SIG-M5 treated with dmso at 0.1 percent for 504 hours (cell line): ENCODE results near the gene UBE2E2.
A peak's percentile ranks its signal among the peaks of the same experiment; 100 is the strongest.

ENCODE experiments used
- DNase-seq: peaks from one replicate; lab custom pipeline; 2025; ENCODE audit not compliant: unreplicated experiment; lab: John Stamatoyannopoulos, UW

Gene UBE2E2

GRCh38 chr3:23239211-23240068 lies 36.3 kb downstream of the UBE2E2 start:
- peak; percentile 63 for DNase-seq

- DNase-seq, result no peak
Measured at GRCh38 chr3:23240171-23240785, 37.2 kb downstream of the UBE2E2 start.

- no peak for DNase-seq
Measured at GRCh38 chr3:23241256-23241655, 38.1 kb downstream of the UBE2E2 start.

- no peak for DNase-seq
Measured at GRCh38 chr3:23242106-23242505, 39.0 kb downstream of the UBE2E2 start.

- DNase-seq, result no peak
Measured at GRCh38 chr3:23244324-23245041, 41.4 kb downstream of the UBE2E2 start.

GRCh38 chr3:23246651-23247050 lies 43.5 kb downstream of the UBE2E2 start:
- DNase-seq, result no peak

- DNase-seq, result no peak
Measured at GRCh38 chr3:23248594-23249131, 45.5 kb downstream of the UBE2E2 start.

GRCh38 chr3:23249961-23250360 lies 46.8 kb downstream of the UBE2E2 start:
- no peak for DNase-seq

GRCh38 chr3:23252122-23252521 lies 49.0 kb downstream of the UBE2E2 start:
- DNase-seq, result no peak

GRCh38 chr3:23253214-23253613 lies 50.1 kb downstream of the UBE2E2 start:
- no peak for DNase-seq

GRCh38 chr3:23254282-23254681 lies 51.2 kb downstream of the UBE2E2 start:
- DNase-seq, result no peak

GRCh38 chr3:23254835-23255234 lies 51.7 kb downstream of the UBE2E2 start:
- peak; percentile 71 for DNase-seq

GRCh38 chr3:23256741-23257435 lies 53.8 kb downstream of the UBE2E2 start:
- no peak for DNase-seq

- DNase-seq, result no peak
Measured at GRCh38 chr3:23258110-23258509, 55.0 kb downstream of the UBE2E2 start.

GRCh38 chr3:23259515-23259914 lies 56.4 kb downstream of the UBE2E2 start:
- DNase-seq, result no peak

- no peak for DNase-seq
Measured at GRCh38 chr3:23262766-23263165, 59.6 kb downstream of the UBE2E2 start.

GRCh38 chr3:23263796-23264195 lies 60.7 kb downstream of the UBE2E2 start:
- DNase-seq, result no peak

- no peak for DNase-seq
Measured at GRCh38 chr3:23264413-23264812, 61.3 kb downstream of the UBE2E2 start.

GRCh38 chr3:23270423-23270822 lies 67.3 kb downstream of the UBE2E2 start:
- no peak for DNase-seq

GRCh38 chr3:23271876-23272741 lies 69.0 kb downstream of the UBE2E2 start:
- no peak for DNase-seq
